Calu3 (cell line): ENCODE measurements around the gene FAM124A. TPM values are rescaled to one million over a fixed set of nuclear protein-coding genes. Genes with fewer than 3 reads are reported as not detected.

ENCODE experiments used
- BruUV-seq: library from RNA; stranded (reverse); fragments of 400-500 nt; replicated peaks from 2 replicates; lab custom pipeline; 2021; lab: Mats Ljungman, UMichigan
- CTCF ChIA-PET: fragments of 300-600 bp; sonication (Branson Sonifier 250); formaldehyde crosslinking; loops from one replicate; lab custom pipeline; 2022; ENCODE audit warnings: antibody characterized with exemption; lab: Charles Lee
- DNase-seq: peaks from one replicate; pipeline ENCODE4 v3.0.0; 2022
- H3K27ac Mint-ChIP-seq: one replicate; pipeline ENCODE4 v1.8.0; 2022; ENCODE audit warnings: mixed read lengths; ENCODE audit not compliant: unreplicated experiment
- H3K27me3 Mint-ChIP-seq: one replicate; pipeline ENCODE4 v1.8.0; 2022; ENCODE audit warnings: mixed read lengths; ENCODE audit not compliant: unreplicated experiment
- H3K36me3 Mint-ChIP-seq: one replicate; pipeline ENCODE4 v1.8.0; 2022; ENCODE audit warnings: mild to moderate bottlenecking, moderate library complexity, mixed read lengths; ENCODE audit not compliant: insufficient read depth, unreplicated experiment
- H3K4me1 Mint-ChIP-seq: one replicate; pipeline ENCODE4 v1.8.0; 2022; ENCODE audit warnings: mild to moderate bottlenecking, low read depth, mixed read lengths; ENCODE audit not compliant: unreplicated experiment
- H3K4me3 Mint-ChIP-seq: one replicate; pipeline ENCODE4 v1.8.0; 2022; ENCODE audit warnings: mild to moderate bottlenecking, low read depth, moderate library complexity, mixed read lengths; ENCODE audit not compliant: unreplicated experiment
- H3K9me3 Mint-ChIP-seq: one replicate; pipeline ENCODE4 v1.8.0; 2022; ENCODE audit warnings: low read depth, mixed read lengths; ENCODE audit not compliant: unreplicated experiment
- intact Hi-C: fragments of 100-400 bp; cut with micrococcal nuclease; formaldehyde crosslinking; loops from one replicate; pipeline ENCODE4 v1.10.0; 2022; ENCODE audit not compliant: unreplicated experiment
- total RNA-seq: library from RNA; stranded (reverse); gene quantifications from 2 replicates; pipeline ENCODE4 v1.2.3, GENCODE V29; 2022
- TF ChIP-seq, protein P1 (sequence below): fragments of 200-600 bp; IDR thresholded peaks from one replicate; pipeline ENCODE4 v1.8.0; 2022; ENCODE audit warnings: antibody characterized with exemption; ENCODE audit not compliant: unreplicated experiment

Gene FAM124A
- total RNA-seq, 1 experiment from 2014 or later: 0.12 TPM

- CTCF ChIA-PET: no interaction called here
- TF ChIP-seq, protein P1, sequence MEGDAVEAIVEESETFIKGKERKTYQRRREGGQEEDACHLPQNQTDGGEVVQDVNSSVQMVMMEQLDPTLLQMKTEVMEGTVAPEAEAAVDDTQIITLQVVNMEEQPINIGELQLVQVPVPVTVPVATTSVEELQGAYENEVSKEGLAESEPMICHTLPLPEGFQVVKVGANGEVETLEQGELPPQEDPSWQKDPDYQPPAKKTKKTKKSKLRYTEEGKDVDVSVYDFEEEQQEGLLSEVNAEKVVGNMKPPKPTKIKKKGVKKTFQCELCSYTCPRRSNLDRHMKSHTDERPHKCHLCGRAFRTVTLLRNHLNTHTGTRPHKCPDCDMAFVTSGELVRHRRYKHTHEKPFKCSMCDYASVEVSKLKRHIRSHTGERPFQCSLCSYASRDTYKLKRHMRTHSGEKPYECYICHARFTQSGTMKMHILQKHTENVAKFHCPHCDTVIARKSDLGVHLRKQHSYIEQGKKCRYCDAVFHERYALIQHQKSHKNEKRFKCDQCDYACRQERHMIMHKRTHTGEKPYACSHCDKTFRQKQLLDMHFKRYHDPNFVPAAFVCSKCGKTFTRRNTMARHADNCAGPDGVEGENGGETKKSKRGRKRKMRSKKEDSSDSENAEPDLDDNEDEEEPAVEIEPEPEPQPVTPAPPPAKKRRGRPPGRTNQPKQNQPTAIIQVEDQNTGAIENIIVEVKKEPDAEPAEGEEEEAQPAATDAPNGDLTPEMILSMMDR: no peak
- Mint-ChIP-seq H3K27me3 (no peaks in the 10 kb centered on the region), H3K9me3 (no peaks in the 10 kb centered on the region), H3K4me3 (no peak overlapping the region), H3K4me1 (no peaks in the 10 kb centered on the region), H3K36me3 (no peaks in the 10 kb centered on the region), H3K27ac (no peak overlapping the region)
- DNase-seq: no peak
- no TSS peak for BruUV-seq
- intact Hi-C loops: no loop called here
Observed at GRCh38 chr13:51323824-51324511, 101.8 kb downstream of the FAM124A start.

GRCh38 chr13:51324714-51325420 is 102.7 kb downstream of the FAM124A start:
- no peaks in the 10 kb centered on the region for H3K36me3 Mint-ChIP-seq
- H3K9me3 Mint-ChIP-seq: no peaks in the 10 kb centered on the region
- DNase-seq: no peak
- BruUV-seq: no TSS peak
- no peaks in the 10 kb centered on the region for H3K27me3 Mint-ChIP-seq
- H3K4me3 Mint-ChIP-seq: no peak overlapping the region
- no peak overlapping the region for H3K27ac Mint-ChIP-seq
- CTCF ChIA-PET: interaction anchor here (0.6 kb wide), 1 partner anchor 9 kb away, joined by 3 read pairs; no protein-coding TSS in a partner anchor
- TF ChIP-seq, protein P1: no peak
- intact Hi-C loops: no loop called here
- H3K4me1 Mint-ChIP-seq: no peaks in the 10 kb centered on the region

GRCh38 chr13:51325837-51326236 is 103.6 kb downstream of the FAM124A start:
- Mint-ChIP-seq H3K27ac (no peak overlapping the region), H3K4me1 (no peaks in the 10 kb centered on the region), H3K27me3 (no peaks in the 10 kb centered on the region), H3K36me3 (no peaks in the 10 kb centered on the region), H3K4me3 (no peak overlapping the region), H3K9me3 (no peaks in the 10 kb centered on the region)
- no peak for DNase-seq
- no TSS peak for BruUV-seq
- TF ChIP-seq, protein P1: no peak
- intact Hi-C loops: no loop called here
- CTCF ChIA-PET: interaction anchor here (0.6 kb wide), 1 partner anchor 8 kb away, joined by 3 read pairs; no protein-coding TSS in a partner anchor

- Mint-ChIP-seq H3K9me3 (no peaks in the 10 kb centered on the region), H3K27ac (no peak overlapping the region), H3K36me3 (no peaks in the 10 kb centered on the region), H3K4me3 (no peak overlapping the region), H3K27me3 (no peaks in the 10 kb centered on the region), H3K4me1 (no peaks in the 10 kb centered on the region)
- DNase-seq: no peak
- CTCF ChIA-PET: no interaction called here
- intact Hi-C loops: no loop called here
- TF ChIP-seq, protein P1: no peak
- BruUV-seq: no TSS peak
Observed at GRCh38 chr13:51326777-51327176, 104.6 kb downstream of the FAM124A start.
